HepG2 (cell line): ENCODE measurements around the gene FBXO41. TPM values are rescaled to one million over a fixed set of nuclear protein-coding genes. Genes with fewer than 3 reads are reported as not detected.

Experiments
- ARID5B ChIP-seq: IDR thresholded peaks from 2 replicates; pipeline ENCODE4 v1.4.0; 2020; ENCODE audit warnings: mild to moderate bottlenecking, missing genetic modification reagents
- ATF2 ChIP-seq: sonication (generic); formaldehyde crosslinking; IDR thresholded peaks from 2 replicates; pipeline ENCODE4 v1.4.0; 2020; ENCODE audit warnings: missing genetic modification reagents
- EEA1 ChIP-seq: sonication (generic); formaldehyde crosslinking; IDR thresholded peaks from 2 replicates; pipeline ENCODE4 v1.5.1; 2020; ENCODE audit warnings: mild to moderate bottlenecking, missing genetic modification reagents, borderline replicate concordance
- GPN1 ChIP-seq: sonication (generic); formaldehyde crosslinking; IDR thresholded peaks from 2 replicates; pipeline ENCODE4 v1.5.1; 2020; ENCODE audit warnings: missing genetic modification reagents, borderline replicate concordance
- ISL2 ChIP-seq: sonication (generic); formaldehyde crosslinking; IDR thresholded peaks from 2 replicates; pipeline ENCODE4 v1.5.0; 2020; ENCODE audit warnings: missing genetic modification reagents
- NFE2L2 ChIP-seq: fragments of 150-350 bp; IDR thresholded peaks from 2 replicates; pipeline ENCODE4 v1.6.1; 2014; ENCODE audit warnings: low read length
- NR3C1 ChIP-seq: sonication (generic); formaldehyde crosslinking; IDR thresholded peaks from 2 replicates; pipeline ENCODE4 v1.4.0; 2020; ENCODE audit warnings: missing genetic modification reagents
- PRDM4 ChIP-seq: sonication (generic); formaldehyde crosslinking; IDR thresholded peaks from 2 replicates; pipeline ENCODE4 v1.9.0; 2021; ENCODE audit warnings: missing genetic modification reagents, borderline replicate concordance
- UBTF ChIP-seq: sonication (generic); formaldehyde crosslinking; IDR thresholded peaks from 2 replicates; pipeline ENCODE4 v1.4.0; 2020; ENCODE audit warnings: mild to moderate bottlenecking, missing genetic modification reagents
- ZNF121 ChIP-seq: sonication (generic); formaldehyde crosslinking; IDR thresholded peaks from 2 replicates; pipeline ENCODE4 v1.5.0; 2020; ENCODE audit warnings: mild to moderate bottlenecking, missing genetic modification reagents
- ZNF260 ChIP-seq: sonication (generic); formaldehyde crosslinking; IDR thresholded peaks from 2 replicates; pipeline ENCODE4 v1.4.0; 2020; ENCODE audit warnings: missing genetic modification reagents, low read depth, mild to moderate bottlenecking, borderline replicate concordance
- ZNF556 ChIP-seq: sonication (generic); formaldehyde crosslinking; IDR thresholded peaks from 2 replicates; pipeline ENCODE4 v1.4.0; 2020; ENCODE audit warnings: mild to moderate bottlenecking, missing genetic modification reagents, borderline replicate concordance
- ZNF605 ChIP-seq: sonication (generic); formaldehyde crosslinking; IDR thresholded peaks from 2 replicates; pipeline ENCODE4 v1.8.0; 2022; ENCODE audit warnings: mild to moderate bottlenecking, missing genetic modification reagents
- ZNF614 ChIP-seq: IDR thresholded peaks from 2 replicates; pipeline ENCODE4 v1.6.1; 2018; ENCODE audit warnings: missing biosample characterization, missing genetic modification reagents, inconsistent platforms, borderline replicate concordance
- ZNF740 ChIP-seq: sonication (generic); formaldehyde crosslinking; IDR thresholded peaks from 2 replicates; pipeline ENCODE4 v1.4.0; 2020; ENCODE audit warnings: missing genetic modification reagents
- polyA plus RNA-seq, 8 experiments: library from polyadenylated mRNA; depleted of rRNA in 3 of 8; stranded (reverse) in 7 of 8; unstranded in 1 of 8; fragments of >200 nt; fragmentation: Illumina TruSeq in 4 of 8; extraction: Trizol in 4 of 8; gene quantifications; 2 replicates each; pipeline versions ENCODE4 v1.2.1 to v1.2.3, GENCODE V29; 2011 to 2016; ENCODE audit warnings: low read depth in 4 of 8, missing spikeins in 1 of 8, mixed read lengths in 1 of 8; ENCODE audit not compliant: insufficient read depth in 1 of 8
- total RNA-seq, 5 experiments: library from RNA; depleted of rRNA; stranded (reverse); fragments of >200 nt; fragmentation: Illumina TruSeq; extraction: Trizol; gene quantifications; 2 replicates each; pipeline ENCODE4 v1.2.3, GENCODE V29; 2016; ENCODE audit warnings: low read depth in 1 of 5

FBXO41 gene
- total and polyA plus RNA-seq, 2 of the 13 experiments (the other 11 are each of a cell fraction or from before 2014, with no cell fraction given) = 4.2 to 10.3 TPM

- TF ChIP-seq PRDM4 (CRISPR knock-in tag) (no peak), ATF2 (CRISPR knock-in tag) (no peak), ZNF260 (CRISPR knock-in tag) (0 out of 2 replicates have a peak, but pooled peaks have one; percentile 45), ZNF556 (peak; percentile 90), UBTF (peak; percentile 97), NFE2L2 (no peak), ZNF614 (CRISPR knock-in tag) (no peak), NR3C1 (CRISPR knock-in tag) (no peak), EEA1 (CRISPR knock-in tag) (0 out of 2 replicates have a peak, but pooled peaks have one; percentile 75), ARID5B (CRISPR knock-in tag) (peak; percentile 66), GPN1 (CRISPR knock-in tag) (peak; percentile 67; the same call in 1 of the 2 replicates), ZNF121 (CRISPR knock-in tag) (peak; percentile 71; the same call in 1 of the 2 replicates), ISL2 (peak; percentile 92), ZNF740 (CRISPR knock-in tag) (no peak), ZNF605 (CRISPR knock-in tag) (peak; percentile 65; the same call in 1 of the 2 replicates)
Measured at GRCh38 chr2:73233932-73234832, 50.1 kb downstream of the FBXO41 start, which contains the start of gene CCT7 (continued).
